ENCODE results near the gene KRT83.
"Not testable (repeated sequence)": the region's sequence is repeated elsewhere in the genome, so short reads cannot be mapped to it uniquely, and the experiment has no call there.

KRT83 gene

DNA sequence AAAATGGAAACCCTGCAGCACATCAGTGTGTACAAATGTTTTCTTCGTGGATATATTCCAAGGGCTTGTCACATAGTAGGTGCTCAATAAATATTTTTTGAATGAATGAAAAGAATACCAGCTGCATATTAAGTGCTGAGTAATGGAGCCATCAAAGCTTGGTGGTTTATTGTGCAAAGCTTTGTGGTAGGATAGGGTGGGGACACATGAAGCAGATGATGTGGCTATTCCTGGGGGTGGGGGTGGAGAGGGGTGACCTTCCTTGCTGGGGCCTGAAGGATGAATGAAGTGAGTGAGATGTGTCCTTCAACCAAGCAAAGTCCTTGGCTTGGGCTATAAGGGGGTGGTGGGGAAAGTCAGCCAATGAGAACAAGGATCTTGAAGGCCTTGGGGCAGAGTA, 25.5 kb downstream of the KRT83 start:
- TF ChIP-seq CTCF (conservative IDR thresholded peaks at IDR 0.05; ENCODE audit: low read depth, low read length): no peak
- no peak overlapping the region for H3K4me3 ChIP-seq (ENCODE audit: low read length)
- no peak for DNase-seq (ENCODE audit: low read depth)

GRCh38 chr12:52294803-52295202, 26.4 kb downstream of the KRT83 start:
- no peak overlapping the region for H3K4me3 ChIP-seq (ENCODE audit: low read length)
- no peak for DNase-seq (ENCODE audit: low read depth)
- TF ChIP-seq CTCF (conservative IDR thresholded peaks at IDR 0.05; ENCODE audit: low read depth, low read length): no peak

GRCh38 chr12:52293926-52294325, 27.3 kb downstream of the KRT83 start:
- DNase-seq (ENCODE audit: low read depth): no peak
- H3K4me3 ChIP-seq (ENCODE audit: low read length): no peak overlapping the region
- TF ChIP-seq CTCF (conservative IDR thresholded peaks at IDR 0.05; ENCODE audit: low read depth, low read length): no peak

DNA sequence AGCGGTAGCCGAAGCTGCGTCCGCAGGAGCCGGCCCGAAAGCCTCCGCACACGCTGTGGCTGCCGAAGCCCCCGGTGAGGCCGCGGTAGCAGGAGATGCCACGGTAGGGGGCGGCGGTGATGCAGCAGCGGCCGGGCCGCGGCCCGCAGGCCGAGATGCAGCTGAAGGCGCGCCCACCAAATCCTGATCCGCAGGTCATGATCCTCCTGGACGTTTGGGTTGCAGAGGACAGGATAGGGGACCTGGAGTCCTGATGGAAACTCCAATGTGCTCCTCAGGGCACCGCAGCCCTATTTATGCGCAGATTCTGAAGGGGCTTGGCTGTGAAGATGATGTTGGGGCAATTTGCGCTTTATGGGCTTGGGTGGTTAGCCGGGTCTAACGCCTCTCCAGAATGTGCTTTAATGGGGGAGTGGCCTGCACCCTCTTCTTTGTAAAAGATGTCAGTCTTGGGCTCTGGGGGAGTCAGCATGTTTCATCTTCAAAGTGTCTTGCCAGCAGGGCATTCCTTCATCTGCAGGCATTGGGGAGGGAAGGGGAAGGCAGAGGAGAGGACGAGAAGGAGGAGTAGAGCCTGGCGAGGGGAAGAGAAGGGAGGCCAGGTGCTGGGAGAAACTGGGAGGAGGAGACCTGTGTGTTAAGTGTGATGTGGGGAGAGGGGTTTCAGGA, 29.8 kb downstream of the KRT83 start, which contains the start of gene KRT81:
Gene KRT81 (minus strand): TSS at position 268 of the 669 bp plus-strand sequence. CDS start 69 bp downstream, at position 199.
- no peak within 1 kb of the TSS for H3K4me3 ChIP-seq (ENCODE audit: low read length)
- TF ChIP-seq CTCF (conservative IDR thresholded peaks at IDR 0.05; ENCODE audit: low read depth, low read length): no peak
- DNase-seq (ENCODE audit: low read depth): no peak

GRCh38 chr12:52290483-52291134, 30.6 kb downstream of the KRT83 start:
- H3K4me3 ChIP-seq (ENCODE audit: low read length); DNase-seq (ENCODE audit: low read depth): not testable (repeated sequence)

DNA sequence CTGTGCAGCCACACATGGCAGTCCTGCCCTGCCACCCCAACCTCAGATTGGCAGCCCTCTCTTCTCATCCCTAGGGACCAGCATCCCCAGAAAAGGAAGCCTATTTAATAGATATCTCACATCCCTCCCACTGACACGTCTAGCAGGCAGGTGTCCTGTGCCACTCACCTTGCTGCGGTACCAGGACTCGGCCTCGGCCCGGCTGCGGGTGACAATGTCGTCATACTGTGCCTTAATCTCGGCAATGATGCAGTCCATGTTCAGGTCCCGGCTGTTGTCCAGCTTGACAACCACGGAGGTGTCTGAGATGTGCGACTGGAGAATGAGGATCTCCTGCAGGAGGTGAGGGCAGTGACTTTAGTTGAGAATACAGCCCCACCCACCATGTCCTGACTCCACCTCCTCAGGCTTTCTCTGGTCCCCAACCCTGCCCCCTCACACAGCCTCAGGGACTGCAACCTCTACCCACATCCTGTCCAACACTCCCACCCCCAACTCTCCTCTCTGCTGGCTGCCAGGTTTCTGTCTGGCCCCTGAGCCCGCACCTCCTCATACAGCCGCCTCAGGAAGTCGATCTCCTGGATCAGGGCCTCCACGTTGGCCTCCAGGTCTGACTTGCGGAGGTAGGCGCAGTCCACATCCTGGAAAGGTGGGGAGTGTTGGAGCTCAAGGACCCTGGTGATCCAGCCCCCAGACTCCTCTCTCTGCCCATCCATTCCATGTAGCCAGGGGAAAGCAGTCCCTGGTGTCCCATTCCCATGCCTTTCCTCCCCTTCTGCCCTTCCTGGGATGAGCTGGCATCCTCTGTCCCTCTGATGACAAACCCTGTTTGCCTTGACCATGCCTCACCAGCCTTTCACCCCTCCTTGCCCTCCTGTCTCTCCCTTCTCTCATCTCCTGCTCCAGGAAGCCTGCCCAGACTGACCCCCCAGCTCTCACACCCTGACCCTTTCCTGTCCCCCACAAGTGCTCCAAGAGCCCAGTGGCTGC, 33.1 kb downstream of the KRT83 start:
- not testable (repeated sequence) for DNase-seq (ENCODE audit: low read depth); H3K4me3 ChIP-seq (ENCODE audit: low read length)

- H3K4me3 ChIP-seq (ENCODE audit: low read length); DNase-seq (ENCODE audit: low read depth): not testable (repeated sequence)
Measured at GRCh38 chr12:52286857-52287785, 34.1 kb downstream of the KRT83 start.

Measured in retinal pigment epithelial cell (primary cell).